DMS53 treated with DMSO at 0.1 percent for 48 hours (cell line): ENCODE measurements around the gene PRG3.
"Not testable (repeated sequence)": the region's sequence is repeated elsewhere in the genome, so short reads cannot be mapped to it uniquely, and the experiment has no call there.

Experiments used
- DNase-seq: peaks from one replicate; lab custom pipeline; 2025; ENCODE audit not compliant: unreplicated experiment; lab: John Stamatoyannopoulos, UW

PRG3 gene

DNA sequence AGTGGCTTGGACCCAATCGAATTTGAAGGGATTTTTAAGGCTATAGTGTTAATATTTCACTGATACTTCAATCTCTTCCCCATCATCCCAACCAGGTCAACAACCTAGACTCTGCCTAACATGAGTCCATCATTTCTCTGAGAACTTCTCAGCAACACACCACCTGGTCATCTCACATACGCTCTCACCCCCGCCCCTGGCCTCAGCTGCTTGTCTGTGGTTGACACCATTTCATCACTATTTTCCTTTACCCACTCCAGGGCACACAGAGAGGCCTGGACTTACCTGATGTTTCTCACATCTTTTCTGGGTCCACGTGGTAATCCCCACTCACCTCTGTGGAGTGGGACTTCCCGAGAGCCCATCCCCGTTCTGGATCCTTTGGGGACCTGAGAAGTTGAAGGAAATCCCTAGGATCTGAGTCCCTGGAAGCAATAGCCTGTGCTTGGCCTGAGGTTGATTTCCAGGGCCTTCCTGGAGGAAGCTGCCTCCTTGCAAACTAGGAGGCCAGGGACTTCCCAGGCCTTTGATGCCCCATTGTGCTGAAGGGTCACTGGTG is 39.6 kb downstream of the PRG3 start:
- DNase-seq, result no peak

DNA sequence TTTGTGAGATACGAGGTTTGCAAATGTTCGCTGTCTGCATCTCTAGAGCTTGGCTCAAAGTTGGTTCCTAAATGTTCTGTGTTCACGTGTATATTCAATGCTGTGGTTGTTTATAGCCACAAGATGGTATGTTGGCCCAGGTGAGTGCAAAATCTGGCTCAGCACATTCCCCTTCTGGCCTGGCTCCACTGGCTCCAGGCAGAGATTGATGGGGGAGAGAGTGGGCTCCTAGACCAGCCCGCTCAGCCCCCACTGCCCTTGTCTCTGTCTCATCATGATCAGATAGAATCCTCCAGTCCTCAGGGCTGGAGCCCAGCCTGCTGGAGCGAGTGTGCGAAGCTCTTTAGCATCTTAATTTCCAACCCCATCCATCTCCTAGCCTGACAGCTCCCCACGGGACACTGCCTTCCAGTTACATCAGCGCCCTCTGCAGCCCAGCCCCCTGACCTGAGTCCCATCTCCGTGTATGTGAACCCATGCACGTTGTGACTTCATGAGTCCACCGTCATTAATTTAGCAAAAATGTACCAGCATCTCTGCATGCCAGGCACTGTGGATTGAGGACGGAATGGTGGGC is 40.8 kb downstream of the PRG3 start:
- no peak for DNase-seq

DNA sequence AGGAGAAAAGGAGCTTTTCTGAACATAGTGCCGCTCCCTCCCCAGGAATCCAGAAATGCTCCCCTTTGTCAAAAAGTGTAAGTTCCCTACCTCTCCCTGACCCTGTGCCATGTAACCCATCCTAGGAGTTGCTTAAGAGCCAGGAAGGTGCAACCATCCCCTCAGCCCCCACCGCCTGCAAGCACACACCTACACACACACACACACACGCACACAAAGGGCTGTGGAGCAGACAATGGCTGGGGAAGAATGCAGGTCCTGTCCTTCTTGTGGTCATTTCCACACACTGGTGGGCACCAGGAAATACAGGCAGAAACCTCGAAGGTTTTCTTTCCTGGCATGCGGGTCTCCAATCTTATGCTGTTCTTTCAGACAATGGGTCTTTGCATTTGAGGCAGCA is 41.6 kb downstream of the PRG3 start:
- DNase-seq, result no peak

DNA sequence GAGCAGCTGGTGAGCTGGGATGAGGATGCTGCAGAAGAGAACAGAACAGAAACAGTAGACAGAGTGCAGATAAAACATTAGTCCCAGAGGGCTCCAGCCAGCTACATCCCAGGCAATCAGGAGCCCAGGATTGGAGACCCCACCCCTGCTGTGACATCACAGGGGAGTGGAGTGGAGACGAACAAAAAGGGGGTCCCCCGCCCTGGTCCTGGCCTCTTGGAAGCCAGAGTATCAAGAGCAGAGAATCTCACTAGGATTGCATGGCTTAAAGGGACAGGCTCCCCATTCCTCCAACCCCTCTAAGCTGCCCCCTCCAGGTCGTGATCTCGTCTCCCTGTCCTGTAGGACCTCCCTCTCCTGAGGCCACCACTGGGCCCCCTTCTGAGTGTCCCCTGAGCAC is 42.8 kb downstream of the PRG3 start, which contains the start of gene P2RX3:
TSS of gene P2RX3 (plus strand) at position 211 of the 400 bp plus-strand sequence. CDS start 199 bp downstream, outside the sequence.
- DNase-seq, result no peak

DNA sequence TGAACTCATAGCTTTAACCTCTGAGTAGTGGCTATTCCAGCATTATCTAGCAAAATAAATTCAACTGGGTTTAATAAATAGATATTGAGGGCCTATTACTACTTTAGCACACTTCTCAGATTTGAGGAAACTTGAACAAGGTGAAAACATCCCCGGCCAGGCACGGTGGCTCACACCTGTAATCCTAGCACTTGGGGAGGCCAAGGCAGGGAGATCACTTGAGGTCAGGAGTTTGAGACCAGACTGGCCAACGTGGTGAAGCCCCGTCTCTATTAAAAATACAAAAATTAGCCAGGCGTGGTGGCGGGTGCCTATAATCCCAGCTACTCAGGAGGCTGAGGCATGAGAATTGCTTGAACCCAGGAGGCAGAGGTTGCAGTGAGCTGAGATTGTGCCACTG is 44.1 kb downstream of the PRG3 start:
- not testable (repeated sequence) for DNase-seq

DNA sequence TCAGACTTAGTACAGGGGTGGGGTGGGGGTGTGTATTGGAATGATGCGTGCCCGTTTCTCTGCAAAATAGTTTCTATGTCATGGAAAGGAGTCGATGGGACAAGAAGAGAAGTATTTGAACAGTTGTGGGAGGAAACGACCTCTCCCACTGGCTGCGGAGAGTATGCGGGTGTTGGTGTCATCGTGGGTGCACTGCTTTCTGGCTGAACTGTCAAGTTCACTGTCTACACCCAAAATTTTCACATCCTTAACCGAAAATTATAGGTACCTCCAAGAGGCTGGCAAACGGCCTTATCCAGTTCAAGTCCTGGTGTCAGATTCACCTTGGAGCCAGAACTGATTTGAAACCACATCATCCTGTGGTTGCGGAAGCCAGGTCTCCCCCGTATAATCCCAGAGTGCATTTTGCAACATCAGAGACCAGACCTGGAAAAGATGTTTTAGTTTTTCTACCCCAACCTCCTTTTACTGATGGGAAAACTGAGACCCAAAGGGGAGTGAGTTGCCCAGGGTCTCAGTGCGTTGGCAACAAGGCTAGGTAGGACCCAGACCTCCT is 44.8 kb downstream of the PRG3 start:
- no peak for DNase-seq

DNA sequence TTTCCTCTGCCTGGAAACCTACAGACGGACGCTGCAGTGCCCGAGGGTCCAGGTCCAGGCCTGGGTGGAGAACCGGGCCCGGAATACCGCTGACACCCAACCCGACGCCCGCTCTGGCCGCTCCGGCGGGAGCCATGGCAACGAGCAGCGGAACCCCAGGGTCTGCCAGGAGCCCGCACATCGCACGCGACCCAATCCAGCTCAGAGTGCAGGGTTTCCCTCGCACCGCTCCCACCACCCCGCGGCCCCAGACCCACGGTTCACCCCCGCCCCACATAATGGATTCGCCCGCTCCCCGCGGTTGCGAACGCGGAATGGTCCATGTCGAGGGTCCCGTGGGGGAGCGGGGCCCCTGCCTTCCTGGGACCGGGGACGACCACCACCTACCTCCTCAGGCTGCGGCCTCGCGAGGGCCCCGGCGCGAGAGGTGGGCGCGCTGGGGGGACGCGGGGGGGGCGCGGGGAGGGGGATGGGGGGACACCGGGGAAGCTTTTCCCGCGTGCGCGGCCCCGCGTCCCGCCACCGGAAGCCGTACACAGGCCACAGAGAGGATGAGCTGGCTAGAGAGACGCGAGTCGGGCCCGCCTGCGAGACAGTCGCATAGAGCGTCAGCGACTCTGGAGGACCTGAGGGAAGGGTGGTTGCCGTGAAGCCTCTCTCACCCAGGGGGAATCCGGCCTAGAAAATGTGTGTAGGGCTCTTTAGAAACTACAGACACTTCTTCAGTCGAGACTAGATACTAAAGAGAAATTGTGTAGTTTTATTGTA is 45.4 kb downstream of the PRG3 start, which contains the start of gene SSRP1:
TSS of gene SSRP1 (minus strand) at position 550 of the 768 bp plus-strand sequence. CDS start 771 bp downstream, outside the sequence.
- peak; percentile 13 for DNase-seq

DNA sequence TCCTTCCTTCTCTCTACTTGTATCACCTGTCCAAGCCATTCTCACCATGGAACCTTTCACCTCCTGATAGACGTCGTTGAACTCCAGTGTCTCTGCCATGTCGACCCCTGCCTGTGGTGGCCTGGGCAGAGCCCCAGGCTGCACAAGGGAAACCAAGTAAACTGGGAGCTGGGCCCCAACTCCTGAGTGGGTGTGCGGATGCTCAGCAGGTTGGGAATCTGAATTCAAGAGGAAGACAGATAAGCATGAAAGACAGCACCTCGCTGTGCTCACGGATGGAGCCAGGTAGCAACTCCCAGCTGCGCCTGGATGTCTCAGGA is 46.0 kb downstream of the PRG3 start:
- DNase-seq, result no peak

DNA sequence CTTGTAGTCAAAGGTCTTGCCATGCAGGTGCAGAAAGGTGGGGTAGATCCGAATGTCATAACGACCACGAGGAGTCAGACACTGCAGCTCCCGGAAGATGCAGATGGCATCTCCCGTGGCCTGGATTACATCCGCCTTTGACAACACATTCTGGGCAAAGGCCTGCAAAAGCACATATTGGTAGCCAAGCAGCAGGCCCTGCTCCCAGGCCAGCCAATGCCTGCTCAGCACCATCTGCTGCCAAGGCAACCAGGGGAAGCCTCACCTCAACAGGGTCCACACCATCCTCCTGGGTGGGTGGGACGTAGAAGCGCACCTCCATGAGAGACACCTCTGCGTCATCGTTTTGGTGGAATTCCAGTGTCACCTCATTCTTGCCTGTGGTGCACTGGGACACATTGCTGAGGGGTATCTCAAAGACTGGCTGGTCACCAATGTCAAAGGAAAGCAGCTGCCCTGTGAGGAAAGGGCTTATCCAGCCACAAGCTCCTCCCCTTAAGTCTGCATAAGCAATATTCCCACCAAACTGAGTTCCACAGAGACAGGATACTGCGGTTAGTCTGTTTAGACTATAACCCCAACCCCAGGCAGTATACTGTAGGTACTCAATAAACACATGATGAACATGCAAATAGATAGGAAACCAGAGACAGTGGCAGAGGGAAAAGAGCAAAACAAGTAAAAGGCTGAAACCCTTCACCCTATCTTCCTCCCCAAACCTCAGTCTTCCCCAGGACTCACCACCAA is 48.1 kb downstream of the PRG3 start:
- DNase-seq, result no peak

DNA sequence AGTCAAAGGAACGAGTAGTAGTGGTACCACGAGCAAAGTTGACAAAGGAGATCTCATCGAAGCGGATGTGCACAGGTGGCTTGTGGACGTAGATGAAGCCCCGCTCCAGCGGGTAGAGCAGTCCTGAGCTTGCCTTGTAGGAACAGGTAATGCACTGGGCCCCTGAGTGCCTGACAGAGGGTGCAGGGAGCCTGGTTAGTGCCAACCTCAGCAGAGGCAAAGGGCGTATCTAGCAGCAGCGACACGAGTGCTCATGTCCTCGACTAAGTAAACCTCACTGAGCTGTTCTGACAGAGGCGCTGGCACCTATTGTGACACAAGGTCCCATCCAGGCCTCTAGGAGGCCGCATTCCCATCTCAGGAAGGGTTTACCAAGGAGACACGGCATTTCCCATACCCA is 49.2 kb downstream of the PRG3 start:
- DNase-seq, result no peak

DNA sequence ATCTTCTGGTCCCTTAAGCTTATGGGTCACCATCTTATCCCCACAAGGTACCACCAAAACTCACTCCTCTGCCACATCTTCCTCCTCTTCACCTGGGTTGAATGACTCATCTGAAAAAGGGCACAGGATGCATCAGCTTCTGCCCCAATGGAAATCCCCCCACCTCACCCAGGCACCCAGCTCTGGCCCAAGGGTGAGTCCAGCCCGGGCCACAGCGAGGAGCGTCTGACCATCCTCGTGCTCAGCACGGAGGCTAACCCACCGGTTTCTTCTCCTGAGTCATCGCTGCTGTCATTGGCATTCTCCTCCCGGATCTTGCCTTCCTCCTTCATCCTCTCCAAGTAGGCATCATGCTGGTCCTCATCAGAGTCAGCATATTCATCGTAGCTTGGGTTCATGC is 50.9 kb downstream of the PRG3 start:
- DNase-seq, result no peak

DNA sequence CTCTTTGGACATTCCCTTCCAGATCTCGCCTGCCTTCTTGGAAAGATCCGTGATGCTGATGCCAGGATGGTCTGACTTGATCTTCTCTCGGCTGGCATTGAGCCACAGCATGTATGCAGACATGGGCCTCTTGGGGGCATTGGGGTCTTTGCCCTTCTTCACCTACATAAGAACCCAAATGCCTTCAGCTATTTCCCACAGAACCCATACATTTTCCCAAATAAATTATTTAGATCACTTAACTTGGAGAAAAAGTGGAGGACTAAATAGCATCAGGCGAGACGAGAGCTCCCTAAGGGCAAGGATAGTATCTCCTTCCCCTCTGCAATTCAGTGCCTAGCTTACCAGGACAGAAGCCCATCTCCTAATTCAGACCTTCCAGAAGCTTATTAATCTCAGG is 53.2 kb downstream of the PRG3 start:
- no peak for DNase-seq
